NCI-H526 (cell line): ENCODE data around the gene KCNIP1.
A peak's percentile ranks its signal among the peaks of the same experiment; 100 is the strongest.
"Not testable (repeated sequence)": the region's sequence is repeated elsewhere in the genome, so short reads cannot be mapped to it uniquely, and the experiment has no call there.

Source experiments
- DNase-seq, 2 experiments: peaks; one replicate each; lab custom pipeline; 2025; lab: John Stamatoyannopoulos, UW

The KCNIP1 gene

GRCh38 chr5:170536525-170536924 lies 32.7 kb downstream of the KCNIP1 start:
- no peak for DNase-seq

DNA sequence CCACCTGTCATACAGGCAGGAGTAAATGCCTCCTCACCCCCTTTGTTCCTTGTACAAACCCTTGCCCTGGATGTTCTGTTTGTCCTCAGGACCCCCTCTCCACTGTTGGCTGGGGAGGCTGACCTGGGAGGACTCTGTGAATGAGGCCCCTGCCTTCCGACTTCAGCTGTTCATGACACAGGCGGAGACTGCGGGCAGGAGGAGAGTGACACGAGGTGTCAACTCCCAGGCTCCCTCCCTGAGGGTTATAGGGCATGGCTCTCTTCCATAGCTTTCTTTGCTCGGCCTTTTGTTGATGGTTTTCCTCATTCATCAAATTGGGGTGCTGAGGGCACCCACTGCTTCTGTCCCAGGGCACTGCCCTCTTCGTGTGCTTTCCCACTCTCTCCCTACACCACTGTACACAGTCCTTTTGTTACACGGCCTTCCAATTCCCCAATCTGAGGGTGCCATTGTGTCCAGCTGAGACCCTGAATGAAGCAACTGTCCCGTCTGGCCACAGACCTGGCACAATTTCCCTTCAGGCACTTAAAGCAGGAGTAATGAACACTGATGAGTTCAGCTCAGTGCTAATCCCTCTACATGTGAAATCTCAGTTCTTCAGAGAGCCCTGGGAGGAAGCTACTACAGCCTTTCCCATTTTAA lies 33.8 kb downstream of the KCNIP1 start:
- no peak for DNase-seq

DNA sequence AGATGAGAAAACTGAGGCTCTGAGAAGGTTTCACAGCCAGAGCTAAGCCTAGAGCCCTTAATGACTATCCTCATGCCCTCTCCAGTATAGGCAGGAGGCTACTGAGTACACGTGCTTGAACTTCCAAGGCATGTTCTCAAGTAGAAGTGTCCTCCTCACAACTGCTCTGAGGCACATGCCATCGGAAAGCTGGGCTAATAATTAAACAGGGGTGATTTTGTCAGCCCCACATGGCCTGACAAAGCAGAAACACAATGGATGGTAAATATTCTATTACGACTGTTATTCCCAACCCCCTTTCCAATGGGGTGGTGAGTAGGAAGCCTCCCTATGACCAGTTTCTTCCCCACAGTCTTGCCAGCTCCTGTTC lies 34.3 kb downstream of the KCNIP1 start:
- no peak for DNase-seq

DNA sequence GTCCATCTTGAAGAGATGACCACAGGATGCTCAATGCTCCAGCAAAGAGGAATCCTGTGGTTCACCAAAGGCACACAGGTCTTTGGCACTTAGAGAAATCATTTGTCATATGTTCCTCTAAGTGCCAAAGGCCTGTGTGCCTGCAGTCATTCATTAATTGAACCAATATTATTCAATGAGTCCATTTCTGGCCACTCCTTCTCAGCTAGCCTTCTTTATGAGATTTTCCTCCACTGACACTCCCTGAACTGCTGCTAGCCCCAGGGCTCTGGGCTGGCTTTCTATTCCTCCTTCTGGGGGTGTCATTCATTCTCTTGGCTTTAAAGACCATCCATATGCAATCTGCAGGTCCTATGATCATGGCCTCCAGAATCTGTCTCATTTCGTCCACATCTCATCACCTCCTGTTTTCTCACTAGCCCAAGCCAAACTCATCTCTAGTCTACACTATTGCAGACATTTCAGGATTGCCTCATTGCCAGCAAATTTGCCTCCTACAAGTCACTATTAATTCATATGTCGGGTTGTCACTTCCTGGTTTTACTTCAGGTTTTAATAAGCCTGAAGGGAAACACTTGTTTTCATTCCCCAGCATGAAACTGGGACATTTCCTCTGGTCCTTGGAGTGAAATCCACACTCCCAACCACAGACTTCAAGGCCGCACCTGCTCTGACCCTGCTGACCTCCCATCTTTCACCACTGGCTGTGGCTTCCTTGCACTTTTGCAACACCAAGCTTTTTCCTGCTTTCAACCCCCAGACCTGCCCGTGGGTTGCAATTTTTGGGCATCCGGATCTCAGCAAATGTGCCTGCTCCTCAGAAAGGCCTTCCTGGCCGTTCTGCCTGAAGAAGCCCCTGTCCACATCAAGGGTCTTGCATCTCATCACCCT lies 35.1 kb downstream of the KCNIP1 start:
- no peak for DNase-seq

DNA sequence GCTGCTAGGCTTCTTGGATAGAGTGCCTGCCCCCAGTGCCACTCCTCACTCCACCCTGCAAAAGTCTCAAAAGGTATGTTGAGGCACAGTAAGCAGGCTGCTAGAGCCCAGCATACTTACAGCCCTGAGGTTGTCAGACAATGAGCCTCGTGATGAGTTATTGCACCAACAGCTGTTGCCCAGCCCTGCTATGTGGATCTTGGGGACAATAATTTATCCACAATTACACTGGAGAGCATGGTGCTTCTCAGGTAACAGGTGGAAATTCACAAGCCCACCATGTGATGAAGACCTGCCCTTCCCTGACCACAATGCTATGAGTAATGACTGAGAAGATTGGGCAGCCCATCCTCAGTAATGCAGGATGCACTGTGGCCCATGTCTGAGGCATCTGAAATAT lies 36.5 kb downstream of the KCNIP1 start:
- DNase-seq = no peak

GRCh38 chr5:170541146-170541769 lies 37.4 kb downstream of the KCNIP1 start:
- no peak for DNase-seq

GRCh38 chr5:170542691-170543293 lies 39.0 kb downstream of the KCNIP1 start:
- DNase-seq = peak; percentile 26 to 45

- DNase-seq = no peak
These were observed 41.5 kb downstream of the KCNIP1 start for GRCh38 chr5:170545313-170545712.

- no peak for DNase-seq
These were observed 42.0 kb downstream of the KCNIP1 start for GRCh38 chr5:170545811-170546210.

DNA sequence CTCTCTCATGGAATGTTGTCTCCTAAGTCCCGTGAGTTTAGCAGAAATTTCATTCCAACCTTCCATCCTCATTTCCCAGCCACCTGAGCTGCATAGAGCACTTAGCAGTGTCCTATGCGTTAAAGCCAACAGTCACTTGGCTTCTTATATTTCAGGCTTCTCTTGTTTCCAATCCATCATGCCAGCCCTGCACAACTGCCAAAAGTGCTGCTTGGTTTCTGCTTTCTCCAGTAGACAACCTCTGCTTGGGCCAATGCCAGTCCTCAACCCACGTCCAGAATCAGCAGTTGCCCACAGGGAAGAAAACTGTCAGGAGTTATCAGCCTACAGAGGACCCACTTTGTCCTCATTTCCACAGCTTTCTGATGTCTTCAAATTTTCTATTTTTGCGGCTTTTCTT lies 42.5 kb downstream of the KCNIP1 start:
- no peak for DNase-seq

- not testable (repeated sequence) for DNase-seq
These were observed 46.6 kb downstream of the KCNIP1 start for GRCh38 chr5:170550382-170550781.

GRCh38 chr5:170551076-170551475 lies 47.3 kb downstream of the KCNIP1 start:
- no peak for DNase-seq

DNA sequence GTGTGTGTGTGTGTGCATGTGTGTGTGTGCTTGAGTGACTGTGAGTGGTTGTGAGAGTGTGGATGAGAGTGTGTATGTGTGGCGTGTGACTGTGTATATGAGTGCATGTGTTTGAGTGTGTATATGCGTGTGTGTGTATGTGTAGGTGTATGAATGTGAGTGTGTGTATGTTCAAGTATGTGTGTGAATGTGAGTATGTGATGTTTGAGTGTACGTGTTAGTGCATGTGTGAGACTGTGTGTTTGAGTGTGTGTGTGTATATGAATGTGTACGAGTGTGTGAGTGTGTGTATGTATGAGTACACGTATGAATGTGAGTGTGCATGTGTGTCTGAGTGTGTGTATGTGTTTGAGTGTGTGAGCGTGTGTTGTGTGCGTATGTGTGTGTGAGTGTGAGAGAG lies 47.8 kb downstream of the KCNIP1 start:
- no peak for DNase-seq

DNA sequence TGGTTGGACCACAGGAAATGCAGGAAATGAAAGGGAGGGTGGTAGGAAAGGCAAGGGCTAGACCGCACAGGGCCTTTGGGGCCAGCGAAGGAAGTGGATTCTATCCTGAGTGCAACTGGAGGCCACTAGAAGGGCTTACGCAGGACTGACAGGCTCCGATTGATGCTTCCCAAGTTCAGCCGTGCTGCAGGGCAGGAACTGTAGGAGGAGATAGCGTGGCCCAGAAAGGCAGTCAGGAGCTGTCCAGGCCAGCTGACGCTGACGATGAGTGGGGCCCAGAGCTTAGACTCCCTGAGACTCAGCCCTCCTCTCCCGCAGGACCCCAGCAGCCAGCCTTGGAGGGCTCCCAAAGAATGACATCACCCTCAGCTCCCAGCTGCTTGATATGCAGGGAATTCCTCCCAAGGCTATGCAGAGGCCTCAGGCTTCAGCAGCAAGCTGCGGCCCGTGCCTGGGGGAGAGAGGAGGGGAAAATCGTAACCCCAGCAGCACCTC lies 48.8 kb downstream of the KCNIP1 start:
- no peak for DNase-seq

GRCh38 chr5:170553218-170553617 lies 49.4 kb downstream of the KCNIP1 start:
- no peak for DNase-seq

DNA sequence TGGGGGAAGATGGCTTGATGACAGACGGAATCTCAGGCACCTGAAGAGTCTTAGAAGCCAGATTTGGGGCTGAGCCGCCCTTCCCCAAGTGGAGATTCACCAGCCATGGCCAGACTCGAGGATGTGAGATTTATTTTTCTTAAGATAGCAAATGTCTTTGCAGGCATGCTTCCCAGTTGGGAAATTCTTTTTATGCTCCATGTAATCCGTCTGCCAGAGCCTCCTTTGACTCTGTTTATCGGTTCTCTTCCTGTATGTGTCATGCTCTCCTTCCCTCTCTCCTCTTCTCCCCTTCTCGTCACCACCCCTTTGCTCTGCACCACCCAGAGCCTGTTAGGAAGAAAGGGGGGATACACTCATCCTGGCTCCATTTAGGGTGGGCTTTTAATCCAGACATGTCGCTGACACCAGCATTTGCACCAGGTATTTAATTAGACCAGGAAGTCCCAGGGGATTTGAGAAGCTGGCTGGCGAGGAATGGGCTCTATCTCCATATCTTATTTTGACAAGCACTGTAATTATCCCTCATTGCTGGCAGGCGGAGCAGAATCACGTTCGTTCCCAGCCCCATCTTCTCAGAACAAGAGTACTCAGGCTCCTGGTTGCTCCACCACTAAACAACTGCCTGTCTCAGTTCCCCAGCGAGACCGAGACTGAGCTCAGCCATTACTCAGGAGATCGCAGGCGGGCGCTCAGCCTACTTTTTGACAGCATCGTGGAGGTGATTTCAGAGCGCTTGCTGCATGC lies 50.9 kb downstream of the KCNIP1 start:
- peak; percentile 36 to 60 for DNase-seq

DNA sequence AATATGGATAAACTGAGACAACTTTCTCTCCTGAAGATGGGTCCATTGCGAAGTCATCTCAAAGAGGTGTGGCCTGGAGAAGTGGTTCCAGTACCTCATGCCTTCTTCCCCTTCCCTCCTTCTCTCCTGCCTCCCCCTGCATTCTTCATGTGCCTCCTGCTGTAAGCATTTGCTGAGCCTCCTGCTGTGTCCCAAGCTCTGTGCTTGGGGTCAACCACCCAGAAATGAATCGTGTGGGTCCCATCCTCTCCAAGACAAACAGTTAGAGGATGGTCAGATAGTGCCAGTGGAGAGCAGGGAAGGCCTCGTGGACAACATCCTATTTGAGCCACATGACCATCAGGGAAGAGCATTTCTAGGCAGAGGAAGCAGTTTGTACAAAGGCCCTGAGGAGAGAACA lies 53.5 kb downstream of the KCNIP1 start:
- no peak for DNase-seq

DNA sequence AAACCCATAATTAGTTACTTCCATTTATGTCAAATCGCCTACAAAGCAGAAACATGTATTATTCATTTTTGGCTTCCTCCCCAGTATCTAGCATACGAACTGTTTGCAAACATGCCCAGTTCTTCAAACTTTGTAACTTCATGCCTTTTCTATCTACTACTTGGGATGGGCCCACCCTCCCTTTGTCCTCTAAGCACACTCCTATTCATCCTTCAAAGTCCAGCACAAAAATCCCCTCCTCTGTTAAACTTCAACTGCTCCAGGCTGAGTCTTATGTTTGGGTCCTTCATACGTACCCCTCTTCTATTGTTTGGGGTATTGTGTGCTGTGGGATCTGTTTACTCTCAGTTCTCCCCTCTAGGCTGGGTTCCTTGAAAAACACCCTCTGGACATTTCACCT lies 55.5 kb downstream of the KCNIP1 start:
- DNase-seq = no peak

DNA sequence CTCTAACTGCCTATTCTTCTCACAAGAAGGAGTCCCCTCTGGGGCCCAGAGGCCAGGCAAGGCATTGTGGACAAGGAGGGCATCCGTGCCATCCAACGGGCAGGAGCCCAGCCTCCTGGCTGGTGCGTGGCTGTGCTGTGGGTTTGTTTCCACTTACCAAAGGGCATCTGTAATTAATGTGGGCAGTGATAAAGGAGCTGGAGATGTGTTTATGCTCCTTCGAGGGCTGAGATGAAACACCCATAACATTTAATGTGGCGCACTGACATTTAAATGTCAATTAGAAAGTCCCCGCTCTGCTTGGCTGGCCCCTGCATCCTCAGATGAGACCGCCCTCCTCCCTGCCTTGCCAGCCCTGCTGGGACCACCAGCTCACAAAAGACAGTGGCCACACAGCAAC lies 57.1 kb downstream of the KCNIP1 start:
- DNase-seq = no peak

DNA sequence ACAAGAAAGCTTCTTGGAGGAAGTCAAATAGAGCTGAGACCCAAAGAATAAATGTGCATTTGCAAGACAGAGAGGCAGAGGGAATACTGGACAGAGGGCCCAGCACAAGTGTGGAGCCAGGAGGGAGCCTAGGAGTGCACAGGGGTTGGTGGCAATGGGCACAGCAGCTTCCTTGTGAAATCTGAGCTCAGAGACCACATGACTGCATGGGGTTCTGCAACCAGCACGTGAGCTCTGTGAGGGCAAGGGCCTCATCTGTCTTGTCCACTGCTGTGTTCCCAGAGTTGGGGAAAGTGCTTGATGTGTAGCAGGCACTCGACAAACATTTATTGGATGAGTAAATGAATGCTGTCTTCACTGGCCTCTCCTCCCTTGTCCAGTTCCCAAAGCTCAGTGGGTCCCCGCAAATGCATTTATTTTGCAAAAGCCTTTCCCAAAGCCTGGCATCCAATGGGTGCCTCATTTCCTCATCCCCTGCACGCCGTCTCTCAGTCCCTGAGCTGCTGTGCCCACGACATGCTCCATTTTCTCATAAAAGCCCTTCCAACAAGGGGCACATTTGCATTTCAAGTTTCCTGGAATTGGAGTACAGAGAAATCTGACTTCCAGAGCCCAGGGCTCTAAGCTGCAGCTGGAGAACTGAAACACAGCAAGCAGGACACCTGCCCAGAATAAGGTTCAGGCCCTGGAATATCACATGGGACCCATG lies 58.5 kb downstream of the KCNIP1 start:
- peak; percentile 5 to 64 for DNase-seq

DNA sequence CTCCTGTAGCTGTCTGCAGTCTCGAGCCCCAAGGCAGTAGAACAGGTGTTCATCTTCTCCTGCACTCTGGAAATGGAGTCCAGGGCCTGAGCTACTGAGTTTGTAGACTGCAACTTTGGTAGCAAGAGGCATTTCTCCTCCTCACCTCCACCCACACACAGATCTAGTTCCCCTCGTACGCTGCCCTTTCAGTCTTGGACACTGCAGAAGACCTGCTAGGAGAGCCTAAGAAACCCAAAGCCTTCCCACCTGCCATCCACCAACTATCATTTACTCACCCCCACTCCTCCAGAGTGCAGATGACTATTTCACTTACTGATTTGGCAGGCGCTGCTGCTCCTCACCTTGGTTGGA lies 59.0 kb downstream of the KCNIP1 start:
- no peak for DNase-seq
